Thoracic aorta (tissue), 2 donors: ENCODE data around the gene ADAM8. TPM values are rescaled to one million over a fixed set of nuclear protein-coding genes. Genes with fewer than 3 reads are reported as not detected.

Source experiments
- ATAC-seq: fragments of 150-250 bp; one replicate; pipeline ENCODE4 v1.8.0; 2017; ENCODE audit warnings: low read depth; ENCODE audit not compliant: insufficient number of reproducible peaks, low FRiP score
- DNase-seq: peaks from one replicate; pipeline ENCODE4 v3.0.0-alpha.2; 2020; ENCODE audit warnings: low spot score
- H3K27ac ChIP-seq, 2 donors: fragments of 200-600 bp; sonication (generic); 1 replicate in 1 of 2; 2 replicates in 1 of 2; pipeline ENCODE4 v1.5.1; 2016; ENCODE audit warnings: mild to moderate bottlenecking in 2 of 2, moderate library complexity in 2 of 2
- H3K27me3 ChIP-seq: fragments of 200-600 bp; sonication (generic); replicated peaks from 2 replicates; pipeline ENCODE4 v1.6.0; 2016; ENCODE audit warnings: mild to moderate bottlenecking; ENCODE audit not compliant: insufficient read depth
- H3K36me3 ChIP-seq: fragments of 200-600 bp; sonication (generic); one replicate; pipeline ENCODE4 v1.5.1; 2016
- H3K4me1 ChIP-seq, 2 donors: fragments of 200-600 bp; sonication (generic); 1 replicate in 1 of 2; 2 replicates in 1 of 2; pipeline versions ENCODE4 v1.5.1 to v1.6.0; 2016; ENCODE audit warnings: low read depth in 2 of 2, mild to moderate bottlenecking in 1 of 2; ENCODE audit not compliant: control insufficient read depth in 1 of 2
- H3K4me3 ChIP-seq: fragments of 200-600 bp; sonication (generic); 2 replicates; pipeline ENCODE4 v1.5.1; 2016; ENCODE audit warnings: mild to moderate bottlenecking
- H3K9me3 ChIP-seq: fragments of 200-600 bp; sonication (generic); 2 replicates; pipeline ENCODE4 v1.5.1; 2016
- total RNA-seq, 2 donors: library from RNA; depleted of rRNA; stranded (reverse); fragments of >200 nt; gene quantifications; one replicate each; pipeline versions ENCODE4 v1.1.0 to v1.2.3, GENCODE V29; 2016
- TF ChIP-seq, protein P1 (sequence below): fragments of 200-600 bp; sonication (generic); IDR thresholded peaks from one replicate; pipeline ENCODE4 v1.5.1; 2019; ENCODE audit warnings: antibody characterized with exemption

The ADAM8 gene
- total RNA-seq, 2 donors from 2014 or later: 7.2 to 14.0 TPM

- TF ChIP-seq, protein P1, sequence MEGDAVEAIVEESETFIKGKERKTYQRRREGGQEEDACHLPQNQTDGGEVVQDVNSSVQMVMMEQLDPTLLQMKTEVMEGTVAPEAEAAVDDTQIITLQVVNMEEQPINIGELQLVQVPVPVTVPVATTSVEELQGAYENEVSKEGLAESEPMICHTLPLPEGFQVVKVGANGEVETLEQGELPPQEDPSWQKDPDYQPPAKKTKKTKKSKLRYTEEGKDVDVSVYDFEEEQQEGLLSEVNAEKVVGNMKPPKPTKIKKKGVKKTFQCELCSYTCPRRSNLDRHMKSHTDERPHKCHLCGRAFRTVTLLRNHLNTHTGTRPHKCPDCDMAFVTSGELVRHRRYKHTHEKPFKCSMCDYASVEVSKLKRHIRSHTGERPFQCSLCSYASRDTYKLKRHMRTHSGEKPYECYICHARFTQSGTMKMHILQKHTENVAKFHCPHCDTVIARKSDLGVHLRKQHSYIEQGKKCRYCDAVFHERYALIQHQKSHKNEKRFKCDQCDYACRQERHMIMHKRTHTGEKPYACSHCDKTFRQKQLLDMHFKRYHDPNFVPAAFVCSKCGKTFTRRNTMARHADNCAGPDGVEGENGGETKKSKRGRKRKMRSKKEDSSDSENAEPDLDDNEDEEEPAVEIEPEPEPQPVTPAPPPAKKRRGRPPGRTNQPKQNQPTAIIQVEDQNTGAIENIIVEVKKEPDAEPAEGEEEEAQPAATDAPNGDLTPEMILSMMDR: no peak
- Histone ChIP-seq H3K36me3 (peaks cover 71% of the 10 kb centered on the region), H3K27ac (no peak overlapping the region), H3K27me3 (no peaks in the 10 kb centered on the region), H3K9me3 (no peaks in the 10 kb centered on the region), H3K4me1 (no peaks in the 10 kb centered on the region), H3K4me3 (no peak overlapping the region)
- ATAC-seq (no peak), DNase-seq (no peak)
These were observed 23.1 kb upstream of the ADAM8 start for GRCh38 chr10:133299738-133300137.

DNA sequence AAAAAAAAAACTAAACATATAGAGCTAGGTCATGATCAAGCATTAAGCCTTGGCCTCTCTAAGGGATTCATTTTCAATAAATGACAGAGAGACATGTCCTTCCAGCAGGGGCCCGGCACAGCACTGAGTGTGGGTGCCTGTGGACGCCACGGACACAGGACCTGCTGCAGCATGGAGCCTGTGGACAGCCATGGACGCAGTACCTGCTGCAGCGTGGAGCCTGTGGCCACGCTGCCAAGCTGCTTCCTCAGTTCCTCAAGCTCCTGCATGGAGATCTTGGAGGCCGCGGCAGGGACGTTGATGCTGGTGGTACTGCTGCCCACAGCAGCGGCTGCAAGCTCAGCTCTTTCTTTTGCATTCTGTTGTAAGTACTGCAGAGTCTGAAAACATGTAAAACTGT, 22.6 kb upstream of the ADAM8 start:
- ATAC-seq (no peak), DNase-seq (no peak)
- Histone ChIP-seq H3K27ac (no peak overlapping the region), H3K9me3 (no peaks in the 10 kb centered on the region), H3K4me3 (no peak overlapping the region), H3K4me1 (no peaks in the 10 kb centered on the region), H3K27me3 (no peaks in the 10 kb centered on the region), H3K36me3 (peaks cover 73% of the 10 kb centered on the region)
- TF ChIP-seq, protein P1: no peak

DNA sequence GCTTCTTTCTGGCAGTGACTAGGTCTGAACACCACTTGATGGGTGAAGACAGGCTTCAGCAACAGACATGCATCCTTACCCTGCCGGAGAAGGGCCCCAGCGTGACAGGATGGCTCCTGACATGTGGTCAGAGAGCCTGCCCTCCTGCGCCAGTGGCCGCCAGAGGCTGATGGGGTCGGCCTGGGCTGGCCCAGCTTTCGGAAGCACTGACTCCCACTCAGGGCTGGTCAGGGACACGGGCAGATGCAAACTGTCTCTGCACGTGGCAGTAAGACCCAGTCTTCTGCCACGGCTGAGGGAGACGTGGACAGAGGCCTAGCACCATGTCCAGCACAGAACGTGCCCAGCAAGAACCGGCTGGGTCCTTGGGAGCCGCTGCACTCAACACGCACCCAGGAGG, 21.8 kb upstream of the ADAM8 start:
- no peak overlapping the region for H3K27ac ChIP-seq
- H3K9me3 ChIP-seq: no peaks in the 10 kb centered on the region
- H3K4me1 ChIP-seq: no peaks in the 10 kb centered on the region
- TF ChIP-seq, protein P1: no peak
- no peaks in the 10 kb centered on the region for H3K27me3 ChIP-seq
- peaks cover 77% of the 10 kb centered on the region for H3K36me3 ChIP-seq
- DNase-seq (no peak), ATAC-seq (no peak)
- H3K4me3 ChIP-seq: no peak overlapping the region

GRCh38 chr10:133297504-133297903, 20.8 kb upstream of the ADAM8 start:
- ATAC-seq (no peak), DNase-seq (no peak)
- no peaks in the 10 kb centered on the region for H3K9me3 ChIP-seq
- TF ChIP-seq, protein P1: no peak
- peaks cover 84% of the 10 kb centered on the region for H3K36me3 ChIP-seq
- H3K27ac ChIP-seq: no peak overlapping the region
- no peaks in the 10 kb centered on the region for H3K4me1 ChIP-seq
- no peaks in the 10 kb centered on the region for H3K27me3 ChIP-seq
- H3K4me3 ChIP-seq: no peak overlapping the region

DNA sequence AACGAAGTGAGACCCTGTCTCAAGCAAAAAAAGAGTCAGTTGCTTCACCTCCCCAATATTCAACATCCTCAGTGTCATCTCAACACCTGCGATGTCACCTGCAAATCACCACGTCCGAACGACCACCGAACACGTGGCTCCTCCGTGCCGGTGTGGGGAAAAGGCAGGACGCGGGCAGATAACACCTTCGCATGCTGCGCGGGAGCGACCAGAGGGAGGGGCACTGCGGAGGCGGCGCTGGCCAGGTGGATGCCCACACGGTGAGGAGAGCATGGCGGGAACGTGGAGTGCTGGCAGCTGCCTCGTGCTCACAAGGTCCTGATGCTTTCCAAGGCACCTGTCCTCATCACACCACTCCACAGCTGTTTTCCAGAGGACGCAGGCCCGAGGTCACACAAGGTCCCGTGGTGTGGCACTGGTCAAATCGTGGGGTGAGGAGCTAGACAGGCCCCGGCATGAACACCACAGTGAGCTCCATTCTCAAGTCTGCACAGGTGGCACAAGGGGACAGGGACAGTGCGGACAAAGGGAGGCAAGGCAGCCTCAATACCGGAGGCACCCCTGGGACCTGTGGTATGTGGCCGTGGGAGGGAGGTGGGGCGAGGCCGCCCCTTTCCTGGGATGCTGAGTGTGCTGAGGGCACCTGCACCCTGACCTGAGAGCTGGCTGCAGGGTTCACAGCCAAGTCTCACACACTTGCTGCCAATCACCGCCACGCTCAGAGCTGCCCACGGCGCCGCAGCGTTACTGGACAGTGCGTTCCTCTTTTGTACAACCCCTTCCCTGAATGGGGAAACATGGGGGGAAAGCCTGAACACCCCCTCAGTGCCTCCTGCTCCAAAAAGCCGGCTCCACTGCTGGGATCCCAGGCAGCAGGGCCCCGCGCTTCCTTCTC, 19.0 kb upstream of the ADAM8 start:
- ATAC-seq (no peak), DNase-seq (no peak)
- Histone ChIP-seq H3K27me3 (no peaks in the 10 kb centered on the region), H3K4me1 (no peaks in the 10 kb centered on the region), H3K9me3 (no peaks in the 10 kb centered on the region), H3K4me3 (no peak overlapping the region), H3K36me3 (peaks cover 73% of the 10 kb centered on the region), H3K27ac (no peak overlapping the region)
- TF ChIP-seq, protein P1: no peak
